IMR-90 (cell line): Measurements from ENCODE around the gene RPS6KA5. TPM values are rescaled to one million over a fixed set of nuclear protein-coding genes. Genes with fewer than 3 reads are reported as not detected.

Experiments
- ATAC-seq: fragments of 200-7000 bp; cut with Tn5 transposase; 2 replicates; pipeline ENCODE4 v1.9.1; 2020; ENCODE audit warnings: low read depth, mild to moderate bottlenecking, moderate library complexity
- BruUV-seq: library from RNA; stranded (reverse); fragments of 400-500 nt; replicated peaks from 2 replicates; lab custom pipeline; 2021; lab: Mats Ljungman, UMichigan
- CTCF ChIA-PET: fragments of 300-600 bp; formaldehyde crosslinking; extraction: SDS; loops from one replicate; lab custom pipeline; 2021; ENCODE audit warnings: antibody characterized with exemption; lab: Yijun Ruan, JAX
- POLR2A ChIA-PET: fragments of 300-600 bp; sonication (Branson Sonifier 250); formaldehyde crosslinking; loops from one replicate; lab custom pipeline; 2022; ENCODE audit warnings: antibody characterized with exemption; ENCODE audit not compliant: unreplicated experiment; lab: Charles Lee
- DNase-seq: peaks from one replicate; pipeline ENCODE4 v3.0.0; 2013
- H2AFZ ChIP-seq: replicated peaks from 2 replicates; pipeline ENCODE3; 2013; ENCODE audit warnings: low read length, mild to moderate bottlenecking; ENCODE audit not compliant: poor library complexity
- H2AK5ac ChIP-seq: 2 replicates; pipeline ENCODE4 v1.6.1; 2013; ENCODE audit warnings: low read depth, low read length, inconsistent platforms
- H2AK9ac ChIP-seq: replicated peaks from 2 replicates; pipeline ENCODE3; 2013; ENCODE audit warnings: mild to moderate bottlenecking, low read depth, low read length, moderate library complexity; ENCODE audit not compliant: poor library complexity
- H2BK120ac ChIP-seq: 2 replicates; pipeline ENCODE4 v1.6.1; 2013; ENCODE audit warnings: low read depth, low read length, inconsistent platforms
- H2BK15ac ChIP-seq: 3 replicates; pipeline ENCODE4 v1.6.1; 2013; ENCODE audit warnings: low read depth, low read length, inconsistent platforms
- H2BK20ac ChIP-seq: 2 replicates; pipeline ENCODE4 v1.6.1; 2013; ENCODE audit warnings: low read depth, mild to moderate bottlenecking, inconsistent platforms, low read length, moderate library complexity
- H2BK5ac ChIP-seq: 2 replicates; pipeline ENCODE4 v1.6.1; 2013; ENCODE audit warnings: mild to moderate bottlenecking, low read depth, low read length, inconsistent platforms; ENCODE audit not compliant: poor library complexity, severe bottlenecking
- H3K14ac ChIP-seq: replicated peaks from 2 replicates; pipeline ENCODE4 v1.6.1; 2013; ENCODE audit warnings: low read depth, low read length, inconsistent platforms
- H3K18ac ChIP-seq: 2 replicates; pipeline ENCODE4 v1.6.1; 2013; ENCODE audit warnings: low read depth, low read length, control low read depth
- H3K23ac ChIP-seq: 2 replicates; pipeline ENCODE4 v1.6.1; 2013; ENCODE audit warnings: low read depth, low read length, inconsistent platforms
- H3K27ac ChIP-seq: 2 replicates; pipeline ENCODE4 v1.5.1; 2013; ENCODE audit warnings: mild to moderate bottlenecking, control low read depth, low read length; ENCODE audit not compliant: insufficient read depth
- H3K27me3 ChIP-seq: 2 replicates; pipeline ENCODE4 v1.6.1; 2013; ENCODE audit warnings: low read length; ENCODE audit not compliant: control insufficient read depth, insufficient read depth
- H3K36me3 ChIP-seq: 2 replicates; pipeline ENCODE4 v1.6.1; 2013; ENCODE audit warnings: low read length, mixed read lengths; ENCODE audit not compliant: control insufficient read depth, insufficient read depth
- H3K4ac ChIP-seq: 2 replicates; pipeline ENCODE4 v1.6.1; 2013; ENCODE audit warnings: low read depth, low read length, inconsistent platforms
- H3K4me1 ChIP-seq: 2 replicates; pipeline ENCODE4 v1.6.1; 2013; ENCODE audit warnings: low read length, mixed read lengths; ENCODE audit not compliant: control insufficient read depth, insufficient read depth
- H3K4me2 ChIP-seq: 2 replicates; pipeline ENCODE4 v1.6.1; 2013; ENCODE audit warnings: low read depth, mild to moderate bottlenecking, control low read depth, low read length, moderate library complexity
- H3K4me3 ChIP-seq: 2 replicates; pipeline ENCODE4 v1.5.1; 2013; ENCODE audit warnings: low read depth, mild to moderate bottlenecking, control low read depth, low read length, moderate library complexity; ENCODE audit not compliant: insufficient read depth
- H3K56ac ChIP-seq: 2 replicates; pipeline ENCODE4 v1.6.1; 2013; ENCODE audit warnings: low read length, inconsistent platforms; ENCODE audit not compliant: insufficient read depth; ENCODE audit errors: extremely low read depth
- H3K79me1 ChIP-seq, 2 experiments: 2 replicates each; pipeline ENCODE4 v1.6.1; 2013; ENCODE audit warnings: low read length in 2 of 2, inconsistent platforms in 1 of 2, low read depth in 1 of 2
- H3K9ac ChIP-seq: 2 replicates; pipeline ENCODE4 v1.6.1; 2013; ENCODE audit warnings: low read depth, low read length, control low read depth
- H3K9me1 ChIP-seq: 2 replicates; pipeline ENCODE4 v1.6.1; 2013; ENCODE audit warnings: low read length, inconsistent platforms; ENCODE audit not compliant: insufficient read depth
- H3K9me3 ChIP-seq: 2 replicates; pipeline ENCODE4 v1.6.1; 2013; ENCODE audit warnings: low read length; ENCODE audit not compliant: control insufficient read depth, insufficient read depth
- H4K20me1 ChIP-seq: 2 replicates; pipeline ENCODE4 v1.6.1; 2013; ENCODE audit warnings: low read length, inconsistent platforms; ENCODE audit not compliant: insufficient read depth
- H4K5ac ChIP-seq: 2 replicates; pipeline ENCODE4 v1.6.1; 2013; ENCODE audit warnings: mild to moderate bottlenecking, low read depth, low read length, control low read depth
- H4K8ac ChIP-seq, 2 experiments: 2 replicates each; pipeline ENCODE4 v1.6.1; 2013; ENCODE audit warnings: low read depth in 2 of 2, low read length in 2 of 2, control low read depth in 1 of 2, inconsistent platforms in 1 of 2
- H4K91ac ChIP-seq: 2 replicates; pipeline ENCODE4 v1.6.1; 2013; ENCODE audit warnings: low read depth, low read length, inconsistent platforms; ENCODE audit not compliant: insufficient read depth
- CEBPB ChIP-seq: IDR thresholded peaks from 2 replicates; pipeline ENCODE4 v1.6.1; 2012; ENCODE audit warnings: low read depth, low read length, improper control_type of control experiment
- MAFK ChIP-seq: IDR thresholded peaks from 2 replicates; pipeline ENCODE4 v1.6.1; 2012; ENCODE audit warnings: low read depth, low read length, improper control_type of control experiment
- MXI1 ChIP-seq: IDR thresholded peaks from 2 replicates; pipeline ENCODE4 v1.6.1; 2012; ENCODE audit warnings: low read depth, mild to moderate bottlenecking, low read length, moderate library complexity, borderline replicate concordance
- NFE2L2 ChIP-seq: fragments of 150-350 bp; IDR thresholded peaks from 2 replicates; pipeline ENCODE4 v1.6.1; 2016; ENCODE audit warnings: low read depth, mild to moderate bottlenecking, low read length
- SMC3 ChIP-seq: fragments of 150-350 bp; IDR thresholded peaks from 2 replicates; pipeline ENCODE4 v1.6.1; 2016; ENCODE audit warnings: low read depth, mild to moderate bottlenecking, antibody characterized with exemption, low read length, moderate library complexity
- WGBS, 2 experiments: methylation state at CpG; one replicate each; pipeline versions ENCODE4 v1.1.5 to v1.1.7; 2013; ENCODE audit warnings: missing lambda C conversion rate in 2 of 2; ENCODE audit not compliant: insufficient read length in 1 of 2; ENCODE audit errors: extremely low coverage in 2 of 2; 5-methylcytosine and 5-hydroxymethylcytosine counted together
- dilution Hi-C: fragments of 300-500 bp; cut with HindIII; formaldehyde crosslinking; loops from one replicate; pipeline ENCODE4 v1.14.3; 2018; ENCODE audit warnings: low sequenced_read_pairs; ENCODE audit not compliant: unreplicated experiment
- in situ Hi-C: fragments of 300-500 bp; cut with MboI; formaldehyde crosslinking; loops from 3 replicates; pipeline ENCODE4 v1.14.3; 2019; ENCODE audit warnings: low sequenced_read_pairs, inconsistent platforms, mixed read lengths
- intact Hi-C: fragments of 100-400 bp; cut with micrococcal nuclease; formaldehyde crosslinking; loops from 2 replicates; pipeline ENCODE4 v1.10.0; 2022
- polyA plus RNA-seq, 3 experiments: library from polyadenylated mRNA; depleted of rRNA; stranded (reverse); fragments of >200 nt; gene quantifications; 2 replicates each; pipeline ENCODE4 v1.2.3, GENCODE V29; 2012; ENCODE audit warnings: low replicate concordance in 1 of 3
- total RNA-seq: library from RNA; depleted of rRNA; stranded (reverse); fragments of >200 nt; gene quantifications from 2 replicates; pipeline ENCODE4 v1.2.3, GENCODE V29; 2012

Gene RPS6KA5
- total and polyA plus RNA-seq, 2 of the 4 experiments (the other 2 are of a cell fraction): 0.36 TPM

GRCh38 chr14:91078095-91078737 lies 17.8 kb upstream of the RPS6KA5 start:
- Histone ChIP-seq H2AK9ac (no peak overlapping the region), H2BK5ac (no peak overlapping the region), H2AFZ (no peak overlapping the region), H3K36me3 (no peaks in the 10 kb centered on the region), H4K20me1 (no peaks in the 10 kb centered on the region), H3K9me3 (no peaks in the 10 kb centered on the region), H3K4me2 (no peak overlapping the region), H4K8ac (no peak overlapping the region), H3K4me1 (no peaks in the 10 kb centered on the region), H4K91ac (no peak overlapping the region), H3K4ac (no peak overlapping the region), H3K23ac (no peak overlapping the region), H3K18ac (no peak overlapping the region), H3K9ac (no peak overlapping the region), H2BK15ac (no peak overlapping the region), H3K56ac (no peak overlapping the region), H3K27me3 (no peaks in the 10 kb centered on the region), H3K79me1 (no peaks in the 10 kb centered on the region), H3K14ac (no peak overlapping the region), H3K9me1 (no peaks in the 10 kb centered on the region), H4K5ac (no peak overlapping the region), H2AK5ac (no peak overlapping the region), H3K4me3 (no peak overlapping the region), H2BK120ac (no peak overlapping the region), H2BK20ac (no peak overlapping the region), H3K27ac (no peak overlapping the region)
- BruUV-seq: no TSS peak
- DNase-seq: no peak
- ChIA-PET CTCF (no interaction called here), POLR2A (no interaction called here)
- in situ Hi-C loops: no loop called here
- TF ChIP-seq CEBPB: no peak
- no peak for TF ChIP-seq NFE2L2
- TF ChIP-seq SMC3: no peak
- TF ChIP-seq MAFK: no peak
- TF ChIP-seq MXI1: no peak
- ATAC-seq: no peak
- 80% methylated on average over 1 of the region's 9 CpGs; no CpG with 5 or more reads in 1 of the 2 experiments for WGBS, 2 experiments
- intact Hi-C loops: no loop called here
- dilution Hi-C loops: no loop called here
